Cardiac fibroblast (primary cell): ENCODE results near the gene TMPRSS11B.
"Not testable (repeated sequence)": the region's sequence is repeated elsewhere in the genome, so short reads cannot be mapped to it uniquely, and the experiment has no call there.

Experiments used
- DNase-seq, 2 donors: peaks; one replicate each; pipeline versions ENCODE4 v3.0.0 to v3.0.0-alpha.2; 2010; ENCODE audit warnings: low read depth in 2 of 2
- H3K4me3 ChIP-seq, 2 donors: replicated peaks in 1 of 2; 1 replicate in 1 of 2; 2 replicates in 1 of 2; pipeline ENCODE4 v1.5.1; 2011; ENCODE audit warnings: low read depth in 2 of 2, low read length in 2 of 2, mild to moderate bottlenecking in 2 of 2, moderate library complexity in 1 of 2
- TF ChIP-seq, protein P1 (sequence below): IDR thresholded peaks from one replicate; pipeline ENCODE4 v1.5.1; 2011; ENCODE audit warnings: low read depth, mild to moderate bottlenecking, low read length, inconsistent platforms

TMPRSS11B gene, protein sequence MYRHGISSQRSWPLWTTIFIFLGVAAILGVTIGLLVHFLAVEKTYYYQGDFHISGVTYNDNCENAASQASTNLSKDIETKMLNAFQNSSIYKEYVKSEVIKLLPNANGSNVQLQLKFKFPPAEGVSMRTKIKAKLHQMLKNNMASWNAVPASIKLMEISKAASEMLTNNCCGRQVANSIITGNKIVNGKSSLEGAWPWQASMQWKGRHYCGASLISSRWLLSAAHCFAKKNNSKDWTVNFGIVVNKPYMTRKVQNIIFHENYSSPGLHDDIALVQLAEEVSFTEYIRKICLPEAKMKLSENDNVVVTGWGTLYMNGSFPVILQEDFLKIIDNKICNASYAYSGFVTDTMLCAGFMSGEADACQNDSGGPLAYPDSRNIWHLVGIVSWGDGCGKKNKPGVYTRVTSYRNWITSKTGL

DNA sequence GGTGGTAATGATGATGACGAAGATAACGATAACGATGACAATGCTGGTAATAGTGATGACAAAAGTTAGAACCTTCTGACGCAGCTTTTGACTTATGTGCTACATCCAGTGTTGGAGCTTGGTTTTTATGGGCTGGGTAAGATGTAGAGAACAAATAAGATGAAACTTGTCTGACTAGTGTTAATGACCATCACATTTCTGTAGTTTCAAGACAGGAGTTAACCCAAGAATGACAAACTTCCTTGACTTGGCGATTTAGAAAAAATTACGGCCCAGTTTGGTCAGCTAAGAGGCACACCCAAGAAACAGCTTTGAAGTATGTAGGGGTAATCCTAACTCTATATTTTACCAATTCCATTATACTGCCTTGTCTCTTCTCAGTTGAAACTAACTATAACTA lies at the start of gene TMPRSS11B:
Gene TMPRSS11B (minus strand): TSS at position 101 of the 400 bp plus-strand sequence. CDS start 136 bp downstream, outside the sequence.
- H3K4me3 ChIP-seq = no peak within 1 kb of the TSS
- TF ChIP-seq, protein P1, sequence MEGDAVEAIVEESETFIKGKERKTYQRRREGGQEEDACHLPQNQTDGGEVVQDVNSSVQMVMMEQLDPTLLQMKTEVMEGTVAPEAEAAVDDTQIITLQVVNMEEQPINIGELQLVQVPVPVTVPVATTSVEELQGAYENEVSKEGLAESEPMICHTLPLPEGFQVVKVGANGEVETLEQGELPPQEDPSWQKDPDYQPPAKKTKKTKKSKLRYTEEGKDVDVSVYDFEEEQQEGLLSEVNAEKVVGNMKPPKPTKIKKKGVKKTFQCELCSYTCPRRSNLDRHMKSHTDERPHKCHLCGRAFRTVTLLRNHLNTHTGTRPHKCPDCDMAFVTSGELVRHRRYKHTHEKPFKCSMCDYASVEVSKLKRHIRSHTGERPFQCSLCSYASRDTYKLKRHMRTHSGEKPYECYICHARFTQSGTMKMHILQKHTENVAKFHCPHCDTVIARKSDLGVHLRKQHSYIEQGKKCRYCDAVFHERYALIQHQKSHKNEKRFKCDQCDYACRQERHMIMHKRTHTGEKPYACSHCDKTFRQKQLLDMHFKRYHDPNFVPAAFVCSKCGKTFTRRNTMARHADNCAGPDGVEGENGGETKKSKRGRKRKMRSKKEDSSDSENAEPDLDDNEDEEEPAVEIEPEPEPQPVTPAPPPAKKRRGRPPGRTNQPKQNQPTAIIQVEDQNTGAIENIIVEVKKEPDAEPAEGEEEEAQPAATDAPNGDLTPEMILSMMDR = no peak

DNA sequence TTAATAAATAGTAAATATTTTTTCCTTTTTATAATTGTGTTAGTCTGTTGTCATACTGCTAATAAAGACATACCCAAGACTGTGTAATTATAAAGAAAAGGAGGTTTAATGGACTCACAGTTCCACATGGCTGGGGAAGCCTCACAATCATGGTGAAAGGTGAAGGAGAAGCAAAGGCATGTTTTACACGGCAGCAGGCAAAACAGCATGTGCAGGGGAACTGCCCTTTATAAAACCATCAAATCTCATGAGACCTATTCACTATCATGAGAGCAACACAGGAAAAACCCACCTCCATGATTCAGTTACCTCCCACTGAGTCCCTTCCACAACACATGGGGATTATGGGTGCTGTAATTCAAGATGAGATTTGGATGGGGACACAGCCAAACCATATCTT lies 45.8 kb upstream of the TMPRSS11B start:
- TF ChIP-seq, protein P1 = no peak
- H3K4me3 ChIP-seq = no peak overlapping the region
- no peak for DNase-seq

More for the DNA sequence above, at the start of gene TMPRSS11B:
- no peak for DNase-seq

DNA sequence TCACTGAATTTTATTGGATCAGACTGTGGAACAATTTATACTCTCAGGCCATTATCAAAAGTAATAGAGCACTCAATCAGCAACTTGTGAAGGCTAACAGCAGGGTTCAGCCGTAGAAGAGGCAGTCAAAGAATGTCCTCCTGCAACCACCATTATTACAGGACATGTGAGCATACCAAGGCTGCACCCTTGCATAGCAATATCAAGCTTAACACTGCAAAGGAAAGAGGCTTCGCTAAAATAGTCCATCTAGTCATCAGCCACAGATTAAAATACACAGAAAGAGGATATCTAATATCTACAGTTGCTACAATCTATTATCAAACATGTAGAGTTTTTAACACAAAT lies 42.9 kb upstream of the TMPRSS11B start:
- TF ChIP-seq, protein P1 = no peak
- H3K4me3 ChIP-seq = no peak overlapping the region
- no peak for DNase-seq

DNA sequence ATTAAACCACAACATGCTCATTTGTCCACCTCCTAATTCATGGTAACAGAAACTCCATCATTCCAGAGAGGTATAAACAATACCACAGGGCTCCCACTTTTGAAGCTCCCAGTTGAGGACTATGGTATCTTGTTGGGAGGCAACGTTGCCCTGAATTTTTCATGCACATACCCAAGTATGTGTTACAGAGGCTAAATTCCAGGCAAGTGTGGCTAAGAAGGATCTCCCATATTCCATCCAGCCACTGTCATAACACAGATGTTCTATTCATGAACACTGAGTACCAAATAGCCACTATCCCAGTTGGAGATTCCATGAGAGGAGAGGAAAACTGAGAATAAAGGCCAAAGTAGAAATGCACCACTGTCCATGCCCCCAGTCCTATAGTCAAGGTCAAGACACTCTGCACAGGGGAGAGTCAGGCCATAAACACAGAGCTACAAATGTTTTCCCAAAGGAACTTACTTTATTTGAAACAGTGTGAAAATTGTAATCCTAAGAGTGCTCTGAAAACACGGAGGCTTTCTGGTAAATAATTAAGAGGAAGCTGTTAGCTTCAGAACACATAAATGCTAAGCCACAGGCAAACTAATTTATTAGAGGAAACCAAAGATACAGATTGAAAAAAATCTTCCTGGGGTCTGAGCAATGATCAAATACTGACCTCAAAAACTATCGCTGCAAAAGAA lies 42.4 kb upstream of the TMPRSS11B start:
- TF ChIP-seq, protein P1 = no peak
- H3K4me3 ChIP-seq = no peak overlapping the region
- no peak for DNase-seq

DNA sequence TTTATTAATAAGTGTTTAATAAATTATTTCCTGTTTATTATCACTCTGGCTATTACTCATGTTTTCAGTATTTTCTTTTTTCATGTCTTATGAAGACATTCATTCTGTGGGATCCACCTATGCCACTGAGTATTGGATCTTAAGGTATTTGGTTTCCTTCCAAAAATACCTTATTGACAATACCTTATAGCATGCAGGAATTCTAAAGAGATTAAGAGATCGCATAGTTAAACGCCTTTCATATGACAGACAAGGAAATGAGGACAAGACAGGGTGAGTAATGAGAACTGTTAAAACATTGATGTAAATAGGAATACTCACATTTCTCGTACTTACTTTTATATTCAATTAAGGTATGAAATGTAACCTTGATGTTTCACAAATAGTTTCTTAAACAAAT lies 38.2 kb upstream of the TMPRSS11B start:
- no peak overlapping the region for H3K4me3 ChIP-seq
- no peak for DNase-seq
- TF ChIP-seq, protein P1 = no peak

DNA sequence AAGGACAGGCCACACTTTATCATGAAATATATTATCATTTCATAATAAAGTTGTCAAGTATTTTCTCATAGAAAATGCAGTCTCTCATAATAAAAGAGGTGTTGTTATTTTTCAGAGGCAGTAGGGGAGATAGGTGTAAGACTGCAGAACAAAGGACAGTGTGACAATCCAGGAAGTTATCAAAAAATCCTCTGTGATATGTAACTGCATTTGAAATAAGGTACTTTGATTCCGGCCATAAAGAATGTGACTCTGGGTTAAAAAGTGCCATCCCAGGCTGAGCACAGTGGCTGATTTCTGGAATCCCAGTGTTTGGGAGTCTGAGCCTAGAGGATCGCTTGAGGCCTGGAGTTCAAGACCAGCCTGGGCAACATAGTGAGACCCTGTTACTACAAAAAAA lies 37.6 kb upstream of the TMPRSS11B start:
- TF ChIP-seq, protein P1 = no peak
- H3K4me3 ChIP-seq = no peak overlapping the region
- no peak for DNase-seq

DNA sequence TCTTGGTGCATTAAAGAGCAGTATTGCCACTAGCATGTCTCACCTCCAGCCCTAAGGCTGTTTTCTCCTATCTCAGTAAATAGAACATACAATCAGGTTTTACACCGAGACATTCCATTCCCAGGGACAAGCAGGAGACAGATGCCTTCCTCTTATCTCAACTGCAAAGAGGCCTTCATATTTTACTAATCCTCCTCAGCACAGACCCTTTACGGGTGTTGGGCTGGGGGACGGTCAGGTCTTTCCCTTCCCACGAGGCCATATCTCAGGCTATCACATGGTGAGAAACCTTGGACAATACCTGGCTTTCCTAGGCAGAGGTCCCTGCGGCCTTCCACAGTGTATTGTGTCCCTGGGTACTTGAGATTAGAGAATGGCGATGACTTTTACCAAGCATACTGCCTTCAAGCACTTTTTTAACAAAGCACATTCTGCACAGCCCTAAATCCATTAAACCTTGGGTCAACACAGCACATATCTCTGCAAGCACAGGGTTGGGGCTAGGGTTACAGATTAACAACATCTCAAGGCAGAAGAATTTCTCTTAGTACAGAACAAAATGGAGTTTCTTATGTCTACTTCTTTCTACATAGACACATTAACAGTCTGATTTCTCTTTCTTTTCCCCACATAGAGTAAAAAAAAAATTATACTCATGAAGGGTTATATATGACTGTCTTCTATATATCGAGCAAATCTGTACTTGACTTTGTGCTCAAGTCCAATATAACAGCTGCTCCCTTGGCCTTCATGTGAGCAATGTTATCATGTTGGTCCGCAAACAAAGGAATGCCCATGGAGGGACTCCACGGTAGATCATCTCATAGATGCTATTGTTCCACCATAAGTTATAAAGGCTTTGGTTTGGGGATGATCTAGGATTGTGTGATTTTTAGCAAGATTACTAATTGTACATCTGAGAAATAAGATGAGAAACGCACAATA lies 36.6 kb upstream of the TMPRSS11B start:
- not testable (repeated sequence) for H3K4me3 ChIP-seq, DNase-seq
